HG03196 (cell line): Measurements from ENCODE around the gene TMEM9B.
A peak's percentile ranks its signal among the peaks of the same experiment; 100 is the strongest.

ENCODE experiments used
- ATAC-seq: cut with Tn5 transposase; IDR thresholded peaks from one replicate; pipeline ENCODE4 v1.9.1; 2021; ENCODE audit not compliant: unreplicated experiment

Gene TMEM9B

DNA sequence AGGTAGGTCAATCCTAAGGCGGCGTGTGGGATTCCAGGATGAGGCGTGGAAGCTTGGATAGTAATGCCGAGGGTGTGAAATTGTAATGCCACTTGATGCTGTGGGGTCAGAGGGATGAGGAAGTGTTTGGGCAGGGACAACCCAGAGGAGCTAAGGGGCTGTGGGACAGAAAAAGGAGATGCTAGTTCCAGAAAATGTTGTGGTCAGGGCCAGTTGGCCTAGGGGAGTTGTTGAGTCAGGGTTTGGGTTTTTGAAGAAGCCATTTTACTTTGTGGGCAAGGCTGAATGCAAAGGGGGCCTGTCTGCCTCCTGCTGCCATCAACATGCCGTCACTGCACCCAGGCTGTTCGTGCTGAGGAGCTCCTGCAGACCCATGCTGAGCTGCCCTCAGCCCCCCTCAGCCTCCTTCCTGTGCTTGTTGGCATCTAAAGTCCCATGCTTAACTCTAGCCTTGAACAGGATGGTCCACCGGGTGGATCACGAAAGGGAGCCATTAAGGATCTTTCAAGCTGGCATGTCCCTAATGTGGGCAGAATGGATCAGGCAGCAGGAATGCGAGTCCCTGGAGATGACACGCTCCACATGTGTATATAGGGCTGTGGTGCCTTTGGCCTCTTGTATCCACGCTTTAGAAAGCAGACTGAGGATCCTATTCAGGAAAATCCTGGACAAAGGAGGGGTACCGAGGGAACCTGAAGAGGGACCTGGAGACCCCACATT lies 33.6 kb downstream of the TMEM9B start:
- no peak for ATAC-seq

GRCh38 chr11:8928981-8929615 lies 35.1 kb downstream of the TMEM9B start:
- no peak for ATAC-seq

- no peak for ATAC-seq
Observed at GRCh38 chr11:8928205-8928604, 36.0 kb downstream of the TMEM9B start.

- ATAC-seq, result no peak
Observed at GRCh38 chr11:8927233-8927632, 37.0 kb downstream of the TMEM9B start.

DNA sequence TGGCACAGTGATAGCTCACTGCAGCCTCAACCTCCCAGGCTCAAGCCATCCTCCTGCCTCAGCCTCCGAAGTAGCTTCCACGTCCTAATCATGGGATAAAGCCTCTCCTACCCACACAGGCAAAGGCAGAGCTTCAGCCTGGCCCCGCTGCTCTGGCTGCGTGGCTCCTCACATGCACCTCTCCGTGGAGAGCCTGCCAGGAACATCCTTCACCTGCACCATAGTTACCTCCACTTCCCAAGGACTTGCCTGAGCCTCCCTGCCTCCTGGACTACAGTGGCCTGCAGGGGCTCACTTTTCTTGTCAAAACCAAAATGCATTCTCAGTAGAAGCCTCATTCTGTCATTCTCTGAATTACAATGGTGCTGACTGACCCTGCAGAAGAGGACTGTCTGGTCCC lies 38.0 kb downstream of the TMEM9B start:
- no peak for ATAC-seq

- ATAC-seq, result no peak
Observed at GRCh38 chr11:8925711-8926110, 38.5 kb downstream of the TMEM9B start.

DNA sequence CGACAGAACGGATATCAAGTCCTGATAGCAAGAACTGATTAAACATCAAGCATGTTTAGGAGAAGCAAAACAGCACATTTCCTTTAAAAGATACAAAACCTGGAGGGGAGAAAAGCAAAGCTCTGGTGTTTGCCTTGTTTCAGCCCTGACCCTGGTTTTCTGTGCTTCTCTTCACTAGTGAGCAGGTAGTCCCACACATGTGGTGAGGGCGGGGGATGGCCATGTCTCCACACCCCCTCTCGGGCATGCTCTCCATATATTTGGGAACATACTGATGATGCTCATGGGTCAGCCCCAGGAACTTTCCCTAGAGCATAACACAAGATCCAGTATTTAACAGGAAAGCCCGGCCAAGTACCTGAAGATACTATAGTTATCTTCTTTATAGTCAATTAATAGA lies 41.6 kb downstream of the TMEM9B start:
- no peak for ATAC-seq

DNA sequence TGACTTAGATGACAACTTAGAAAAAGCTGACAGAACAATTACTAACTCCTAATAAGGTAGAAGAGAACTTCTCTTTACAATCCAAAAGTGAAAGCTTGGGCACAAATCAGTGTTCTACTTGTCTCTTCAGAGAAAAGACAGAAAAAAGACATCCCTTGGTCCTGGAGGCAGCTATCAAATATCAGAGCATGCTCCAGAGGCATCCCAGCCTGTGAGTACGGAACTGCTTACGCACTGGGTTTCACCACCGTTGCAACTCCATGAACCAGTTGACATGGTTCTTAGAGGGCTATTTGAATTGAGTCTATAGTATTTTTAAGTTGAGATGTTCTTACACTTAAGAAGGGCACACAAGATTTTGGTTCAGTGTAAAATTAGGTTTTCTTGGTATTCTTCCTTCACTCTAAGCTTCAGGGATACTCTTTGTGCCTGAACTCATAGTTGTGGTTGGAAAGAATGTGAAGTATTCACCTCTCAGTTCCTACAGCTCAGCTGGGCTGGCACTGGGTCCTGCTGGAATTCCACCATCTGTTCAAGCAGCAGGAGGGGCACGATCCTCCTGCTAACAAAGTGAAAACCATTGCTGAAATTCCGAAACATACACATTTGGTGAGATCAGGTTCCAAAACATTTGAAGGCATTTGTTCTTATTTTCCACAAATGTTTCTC lies 47.0 kb downstream of the TMEM9B start:
- no peak for ATAC-seq

GRCh38 chr11:8914661-8915018 lies 49.6 kb downstream of the TMEM9B start:
- no peak for ATAC-seq

DNA sequence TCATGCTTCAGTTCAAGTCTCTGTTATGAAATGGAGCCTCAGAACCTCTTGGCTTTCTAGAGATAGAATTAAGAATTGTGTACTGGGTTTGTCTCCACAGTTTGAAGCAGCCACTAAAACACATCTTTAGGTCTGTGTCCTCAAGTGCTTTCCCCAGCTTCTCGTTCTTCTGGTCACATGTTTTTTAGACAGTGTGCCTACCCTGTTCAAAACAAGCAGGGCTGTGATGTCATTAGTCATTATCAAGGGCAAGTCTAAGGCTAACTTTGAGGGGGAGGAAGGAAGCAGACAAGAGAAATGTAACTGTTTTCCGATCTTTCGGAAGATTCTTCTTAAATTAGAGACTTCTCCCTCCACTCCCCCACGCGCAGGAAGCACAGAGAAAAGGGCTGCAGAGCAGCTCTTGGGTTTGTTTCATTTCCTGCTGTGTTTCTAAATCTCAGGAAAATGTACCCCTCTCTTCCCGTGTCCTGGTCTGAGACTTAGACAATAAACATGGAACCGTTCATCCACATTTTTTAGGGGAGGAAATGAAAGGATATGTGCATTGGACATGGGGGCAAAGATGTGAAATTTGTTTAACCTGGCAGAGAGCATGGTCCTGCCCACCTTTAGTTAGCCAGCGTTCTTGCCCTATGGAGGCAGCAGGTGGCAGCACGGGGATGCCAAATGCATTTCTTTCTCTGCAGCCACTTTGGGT lies 50.1 kb downstream of the TMEM9B start:
- no peak for ATAC-seq

GRCh38 chr11:8911029-8911823 lies 53.0 kb downstream of the TMEM9B start, which contains the start of gene AKIP1:
AKIP1 (plus strand) TSS chr11:8911189; CDS start chr11:8911450, 261 bp downstream.
- ATAC-seq, result peak; percentile 79

- ATAC-seq, result no peak
Observed at GRCh38 chr11:8910649-8911026, 53.6 kb downstream of the TMEM9B start.

- no peak for ATAC-seq
Observed at GRCh38 chr11:8908099-8908498, 56.1 kb downstream of the TMEM9B start.

- no peak for ATAC-seq
Observed at GRCh38 chr11:8907116-8907515, 57.1 kb downstream of the TMEM9B start.

- no peak for ATAC-seq
Observed at GRCh38 chr11:8905528-8906165, 58.6 kb downstream of the TMEM9B start.

GRCh38 chr11:8899119-8899753 lies 65.0 kb downstream of the TMEM9B start:
- ATAC-seq, result no peak
